GM12878 (cell line): ENCODE data around the gene IGFBP1. TPM values are rescaled to one million over a fixed set of nuclear protein-coding genes. Genes with fewer than 3 reads are reported as not detected.
"Not testable (repeated sequence)": the region's sequence is repeated elsewhere in the genome, so short reads cannot be mapped to it uniquely, and the experiment has no call there.

ENCODE experiments used
- ATAC-seq: fragments of 200-7000 bp; cut with Tn5 transposase; 3 replicates; pipeline ENCODE4 v1.9.1; 2020; ENCODE audit warnings: mild to moderate bottlenecking, moderate library complexity
- BruUV-seq: library from RNA; stranded (reverse); fragments of 400-500 nt; replicated peaks from 2 replicates; lab custom pipeline; 2021; lab: Mats Ljungman, UMichigan
- CTCF ChIA-PET: fragments of 300-600 bp; sonication (Branson Sonifier 250); formaldehyde crosslinking; extraction: SDS; loops from one replicate; lab custom pipeline; 2021; ENCODE audit warnings: inconsistent platforms; lab: Yijun Ruan, JAX
- POLR2A ChIA-PET: fragments of 350-600 bp; formaldehyde crosslinking; extraction: SDS; loops from one replicate; lab custom pipeline; 2021; ENCODE audit warnings: inconsistent platforms; lab: Charles Lee
- RAD21 ChIA-PET: fragments of 300-600 bp; sonication (Branson Sonifier 250); formaldehyde crosslinking; loops from one replicate; lab custom pipeline; 2023; ENCODE audit warnings: antibody characterized with exemption; ENCODE audit not compliant: unreplicated experiment; lab: Charles Lee
- SMC1A ChIA-PET: fragments of 300-600 bp; sonication (Branson Sonifier 250); formaldehyde crosslinking; loops from one replicate; lab custom pipeline; 2023; ENCODE audit not compliant: unreplicated experiment, uncharacterized antibody; lab: Charles Lee
- DNase-seq: peaks from one replicate; pipeline ENCODE4 v3.0.0-alpha.2; 2011; ENCODE audit warnings: low read depth, low spot score
- FAIRE-seq: peaks from 3 replicates; lab custom pipeline; 2011; peaks lifted over from hg19 to GRCh38; lab: Jason Lieb, UNC
- H2AFZ ChIP-seq: 2 replicates; pipeline ENCODE4 v1.6.0; 2011; ENCODE audit warnings: low read depth, low read length, control low read depth; ENCODE audit not compliant: control insufficient read depth
- H3K27ac ChIP-seq: 2 replicates; pipeline ENCODE4 v1.5.1; 2011; ENCODE audit warnings: control low read depth; ENCODE audit not compliant: control insufficient read depth, insufficient read depth
- H3K27me3 ChIP-seq, 2 experiments: replicated peaks in 1 of 2; 2 replicates each; pipeline versions ENCODE4 v1.6.0 to v1.6.1; 2011; ENCODE audit warnings: low read length in 1 of 2; ENCODE audit not compliant: control insufficient read depth in 2 of 2, insufficient read depth in 2 of 2
- H3K36me3 ChIP-seq, 2 experiments: 2 replicates each; pipeline ENCODE4 v1.5.1; 2011; ENCODE audit warnings: low read length in 1 of 2; ENCODE audit not compliant: control insufficient read depth in 2 of 2, insufficient read depth in 2 of 2
- H3K4me1 ChIP-seq: 2 replicates; pipeline ENCODE4 v1.6.1; 2011; ENCODE audit warnings: mild to moderate bottlenecking, low read length, moderate library complexity, mixed read lengths; ENCODE audit not compliant: control insufficient read depth, insufficient read depth
- H3K4me2 ChIP-seq: 2 replicates; pipeline ENCODE4 v1.6.0; 2011; ENCODE audit warnings: control low read depth; ENCODE audit not compliant: control insufficient read depth, insufficient read depth
- H3K4me3 ChIP-seq: fragments of 200-600 bp; sonication (generic); 2 replicates; pipeline ENCODE4 v1.5.1; 2016
- H3K79me2 ChIP-seq: 2 replicates; pipeline ENCODE4 v1.6.0; 2011; ENCODE audit warnings: low read length; ENCODE audit not compliant: control insufficient read depth, insufficient read depth
- H3K9ac ChIP-seq: 2 replicates; pipeline ENCODE4 v1.8.0; 2011; ENCODE audit warnings: low read length, control low read depth, mixed read lengths; ENCODE audit not compliant: control insufficient read depth, insufficient read depth
- H3K9me3 ChIP-seq: replicated peaks from 3 replicates; pipeline ENCODE4 v1.5.1; 2011; ENCODE audit warnings: mild to moderate bottlenecking, low read length; ENCODE audit not compliant: control insufficient read depth, insufficient read depth
- H4K20me1 ChIP-seq: 2 replicates; pipeline ENCODE4 v1.6.0; 2011; ENCODE audit not compliant: control insufficient read depth, insufficient read depth
- WGBS: methylation state at CpG from one replicate; pipeline ENCODE4 v1.1.6; 2016; ENCODE audit warnings: low lambda C conversion rate; ENCODE audit not compliant: insufficient replicate concordance, insufficient coverage; ENCODE audit errors: missing lambda C conversion rate; 5-methylcytosine and 5-hydroxymethylcytosine counted together
- in situ Hi-C: fragments of 300-500 bp; cut with MboI; formaldehyde crosslinking; loops from 9 replicates; pipeline ENCODE4 v1.14.3; 2018; ENCODE audit warnings: mixed read lengths
- intact Hi-C: fragments of 100-400 bp; cut with micrococcal nuclease; formaldehyde crosslinking; loops from one replicate; pipeline ENCODE4 v1.14.2; 2022; ENCODE audit not compliant: unreplicated experiment
- polyA plus RNA-seq, 11 experiments: library from polyadenylated mRNA; depleted of rRNA in 4 of 11; unstranded in 6 of 11; stranded (reverse) in 5 of 11; fragments of >200 nt; fragmentation: Nextera tagmentation in 4 of 11; fragmentation: Illumina TruSeq in 1 of 11; extraction: Ambion mirVana in 4 of 11; extraction: Trizol in 1 of 11; gene quantifications; 1 replicate in 1 of 11; 2 replicates in 10 of 11; pipeline versions ENCODE4 v1.2.1 to v1.2.3, GENCODE V29; 2011 to 2016; ENCODE audit warnings: inconsistent platforms in 2 of 11, missing spikeins in 2 of 11, low read depth in 1 of 11
- total RNA-seq, 4 experiments: library from RNA; depleted of rRNA in 3 of 4; stranded (reverse); fragments of >200 nt in 3 of 4; fragmentation: Illumina TruSeq in 1 of 4; extraction: Trizol in 1 of 4; gene quantifications; 2 replicates each; pipeline versions ENCODE4 v1.2.1 to v1.2.3, GENCODE V29; 2013 to 2021

IGFBP1 gene
- total and polyA plus RNA-seq, 10 of the 15 experiments (the other 5 are each of a cell fraction or from before 2014, with no cell fraction given), result 0.13 TPM; not detected in 9

DNA sequence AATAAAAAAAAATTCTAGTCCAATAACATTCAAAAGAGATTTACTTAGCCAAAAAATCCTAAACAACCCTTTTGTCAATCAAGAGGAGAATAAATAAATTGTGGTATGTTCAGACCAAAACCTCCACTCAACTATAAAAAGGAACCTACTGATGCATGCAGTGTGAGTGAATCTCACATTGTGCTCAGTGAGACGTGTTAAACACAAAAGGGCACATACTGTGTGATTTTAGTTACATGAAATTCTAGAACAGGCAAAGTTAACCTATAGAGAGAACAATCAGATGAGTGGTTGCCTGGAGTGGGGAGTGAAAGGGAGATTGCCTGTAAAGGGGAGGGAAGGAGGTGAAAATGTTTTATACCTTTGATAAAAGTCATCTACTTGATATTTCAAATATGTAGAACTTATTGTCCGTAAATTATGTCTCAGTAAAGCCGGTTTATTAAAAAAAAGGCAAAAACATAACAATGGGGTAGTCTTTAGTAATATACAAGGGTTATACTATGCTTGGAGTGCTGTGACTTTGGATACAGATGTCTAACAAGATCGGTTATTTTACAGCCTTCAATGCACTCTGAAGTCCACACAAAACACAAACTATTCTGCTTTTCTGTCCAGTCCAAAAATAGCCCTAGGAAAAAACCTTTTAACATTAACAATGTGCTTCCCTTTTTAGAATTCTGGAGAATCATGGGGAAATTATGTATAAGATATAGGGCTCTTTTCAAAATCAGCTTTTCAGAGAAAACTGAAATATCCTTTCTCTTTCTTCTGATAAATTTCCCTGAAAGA is 46.2 kb upstream of the IGFBP1 start:
- H3K36me3 ChIP-seq, in situ Hi-C loops, H2AFZ ChIP-seq, H3K4me1 ChIP-seq, H4K20me1 ChIP-seq, CTCF ChIA-PET, BruUV-seq, POLR2A ChIA-PET, H3K27me3 ChIP-seq, H3K4me2 ChIP-seq, SMC1A ChIA-PET, H3K9ac ChIP-seq, H3K4me3 ChIP-seq, H3K9me3 ChIP-seq, H3K27ac ChIP-seq, RAD21 ChIA-PET, FAIRE-seq, intact Hi-C loops, H3K79me2 ChIP-seq: not testable (repeated sequence)
- DNase-seq, result peak; percentile 4
- peak; percentile 78 for ATAC-seq
- 2% methylated on average over 4 of the region's 4 CpGs for WGBS

DNA sequence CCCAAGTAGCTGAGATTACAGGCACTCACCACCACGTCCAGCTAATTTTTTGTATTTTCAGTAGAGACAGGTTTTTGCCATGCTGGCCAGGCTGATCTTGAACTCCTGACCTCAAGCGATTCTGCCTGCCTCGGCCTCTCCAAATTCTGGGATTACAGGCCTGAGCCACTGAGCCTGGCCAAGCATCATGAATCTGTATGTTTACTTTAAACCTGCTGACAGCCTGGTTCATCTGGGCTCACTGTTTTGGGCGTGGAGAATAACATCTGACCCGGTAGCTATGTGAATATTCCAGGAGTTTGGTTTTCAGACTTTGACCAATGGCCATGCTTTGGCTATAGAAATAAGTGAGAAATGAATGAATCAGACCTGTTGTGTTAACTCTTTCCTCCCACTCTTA is 41.8 kb upstream of the IGFBP1 start:
- ATAC-seq, in situ Hi-C loops: not testable (repeated sequence)
- WGBS, result 36% methylated on average over 5 of the region's 5 CpGs

GRCh38 chr7:45848734-45849133 is 39.6 kb upstream of the IGFBP1 start:
- BruUV-seq, POLR2A ChIA-PET, SMC1A ChIA-PET: not testable (repeated sequence)

More for the DNA sequence above, 41.8 kb upstream of the IGFBP1 start:
- H3K9ac ChIP-seq, H3K79me2 ChIP-seq, DNase-seq, H3K4me3 ChIP-seq, H2AFZ ChIP-seq, SMC1A ChIA-PET, intact Hi-C loops, RAD21 ChIA-PET, H3K27me3 ChIP-seq, H4K20me1 ChIP-seq, H3K4me1 ChIP-seq, H3K27ac ChIP-seq, FAIRE-seq, H3K9me3 ChIP-seq, H3K36me3 ChIP-seq, H3K4me2 ChIP-seq, BruUV-seq, POLR2A ChIA-PET: not testable (repeated sequence)
- CTCF ChIA-PET, result interaction anchor here (1.3 kb wide), 1 partner anchor 183 kb away, joined by 4 read pairs; no protein-coding TSS in a partner anchor

GRCh38 chr7:45852984-45853383 is 35.3 kb upstream of the IGFBP1 start:
- SMC1A ChIA-PET, H3K79me2 ChIP-seq, FAIRE-seq, intact Hi-C loops, H3K4me1 ChIP-seq, H4K20me1 ChIP-seq, BruUV-seq, H3K4me3 ChIP-seq, H3K27ac ChIP-seq, H3K9ac ChIP-seq, ATAC-seq, POLR2A ChIA-PET, DNase-seq, H3K4me2 ChIP-seq, H2AFZ ChIP-seq, H3K9me3 ChIP-seq, H3K27me3 ChIP-seq, H3K36me3 ChIP-seq: not testable (repeated sequence)
- CTCF ChIA-PET, result interaction anchor here (1.2 to 3.3 kb wide), 2 partner anchors 183 to 189 kb away, joined by 4 to 11 read pairs; no protein-coding TSS in a partner anchor
- RAD21 ChIA-PET, result interaction anchor here (1.1 kb wide), 1 partner anchor 699 kb away, joined by 4 read pairs; no protein-coding TSS in a partner anchor
- 23% methylated on average over 8 of the region's 10 CpGs for WGBS
- in situ Hi-C loops, result loop anchor here (25.0 kb wide), 1 partner anchor 691 kb away; the partner anchor contains the start of gene RAMP3

More at GRCh38 chr7:45848734-45849133, 39.6 kb upstream of the IGFBP1 start:
- H3K36me3 ChIP-seq, H3K27ac ChIP-seq, intact Hi-C loops, CTCF ChIA-PET, H3K4me2 ChIP-seq, FAIRE-seq, H3K9ac ChIP-seq, ATAC-seq, RAD21 ChIA-PET, H3K27me3 ChIP-seq, H3K4me3 ChIP-seq, H2AFZ ChIP-seq, in situ Hi-C loops, H3K4me1 ChIP-seq, H3K79me2 ChIP-seq, H3K9me3 ChIP-seq, H4K20me1 ChIP-seq, DNase-seq: not testable (repeated sequence)
- WGBS, result 27% methylated on average over 6 of the region's 6 CpGs
